Placental epithelial cell (primary cell): ENCODE results near the gene RAB5IF. TPM values are rescaled to one million over a fixed set of nuclear protein-coding genes. Genes with fewer than 3 reads are reported as not detected.

Experiments used
- small RNA-seq: library from RNA; depleted of rRNA; stranded (forward); fragments of <200 nt; gene quantifications from one replicate; pipeline ENCODE3, GENCODE V24; 2012
- total RNA-seq: library from RNA; depleted of rRNA; stranded (reverse); fragments of >200 nt; gene quantifications from 2 replicates; pipeline ENCODE4 v1.2.3, GENCODE V29; 2012

RAB5IF gene, protein sequence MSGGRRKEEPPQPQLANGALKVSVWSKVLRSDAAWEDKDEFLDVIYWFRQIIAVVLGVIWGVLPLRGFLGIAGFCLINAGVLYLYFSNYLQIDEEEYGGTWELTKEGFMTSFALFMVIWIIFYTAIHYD
- total RNA-seq = 29.8 and 71.0 TPM in 2 replicates

DNA sequence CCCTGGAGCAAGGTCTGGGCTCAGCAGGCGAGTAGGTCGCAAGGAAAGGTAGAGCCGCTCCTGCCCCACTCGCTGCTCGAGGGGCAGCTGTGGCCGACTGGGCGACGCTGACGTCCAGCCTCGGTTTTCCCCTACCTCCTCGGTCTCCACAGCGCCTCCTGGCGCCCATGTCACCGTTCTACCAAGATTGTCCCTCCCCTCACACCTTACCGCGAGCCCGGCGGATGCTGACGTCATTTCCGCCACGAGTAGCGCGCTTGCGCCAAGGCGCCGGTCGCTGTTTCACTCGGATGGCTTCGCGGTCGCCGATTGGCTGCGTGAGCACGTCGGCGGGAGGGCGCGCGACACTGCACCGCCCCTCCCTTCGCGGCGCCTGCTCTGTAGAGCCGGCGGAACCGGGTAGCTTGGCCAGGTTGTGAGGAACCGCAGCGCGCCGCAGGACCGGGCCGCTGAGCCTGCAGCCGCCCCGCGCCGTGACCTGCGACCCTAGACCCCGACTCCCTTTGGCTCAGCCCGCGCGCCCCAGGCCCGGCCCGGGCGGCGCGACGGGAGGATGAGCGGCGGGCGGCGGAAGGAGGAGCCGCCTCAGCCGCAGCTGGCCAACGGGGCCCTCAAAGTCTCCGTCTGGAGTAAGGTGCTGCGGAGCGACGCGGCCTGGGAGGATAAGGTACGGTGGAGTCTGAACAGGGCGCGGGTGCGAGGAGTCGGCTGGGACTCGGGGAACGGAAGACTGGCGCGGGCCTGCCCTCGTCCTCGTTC, at the start of gene RAB5IF:
RAB5IF (plus strand) TSS at position 381 of the 759 bp plus-strand sequence; CDS start at position 554, 173 bp downstream.

DNA sequence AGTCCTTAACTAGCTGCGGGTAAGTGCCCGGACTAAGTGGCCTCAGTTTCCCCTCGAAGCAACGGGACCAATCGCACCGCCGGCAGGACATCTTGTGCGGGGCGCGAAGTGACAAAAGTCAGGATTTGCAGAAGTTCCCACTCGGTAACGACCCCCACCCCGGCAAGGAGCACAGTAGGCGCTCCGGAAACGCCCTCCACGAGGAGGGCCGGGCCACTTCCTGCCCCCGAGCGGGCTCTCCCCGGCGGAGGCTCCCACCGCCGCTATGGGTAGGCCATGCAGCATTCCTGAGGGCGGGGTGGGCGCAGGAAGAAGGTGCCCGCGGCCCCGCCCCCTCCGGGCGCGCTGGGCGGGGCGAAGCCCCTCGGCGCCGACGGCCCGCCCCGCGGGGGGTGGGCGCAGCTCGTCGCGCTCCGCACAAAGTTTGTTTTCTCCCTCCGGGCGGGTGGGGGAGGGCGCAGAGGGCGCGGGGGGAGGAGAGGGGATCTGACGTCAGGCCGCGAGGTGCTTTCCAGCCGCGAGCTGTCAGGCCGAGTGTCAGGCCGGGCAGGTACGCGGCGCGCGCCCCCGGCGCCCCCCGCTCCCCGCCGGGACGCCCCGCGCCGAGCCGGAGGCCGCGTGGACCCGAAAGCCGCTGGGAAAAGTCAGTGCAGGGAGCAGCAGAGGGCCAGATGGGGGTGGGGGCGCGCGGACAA, 32.3 kb upstream of the RAB5IF start, which contains the start of gene TGIF2:
TGIF2 (plus strand) TSS at position 495 of the 695 bp plus-strand sequence. CDS start 5,178 bp downstream, outside the sequence.

DNA sequence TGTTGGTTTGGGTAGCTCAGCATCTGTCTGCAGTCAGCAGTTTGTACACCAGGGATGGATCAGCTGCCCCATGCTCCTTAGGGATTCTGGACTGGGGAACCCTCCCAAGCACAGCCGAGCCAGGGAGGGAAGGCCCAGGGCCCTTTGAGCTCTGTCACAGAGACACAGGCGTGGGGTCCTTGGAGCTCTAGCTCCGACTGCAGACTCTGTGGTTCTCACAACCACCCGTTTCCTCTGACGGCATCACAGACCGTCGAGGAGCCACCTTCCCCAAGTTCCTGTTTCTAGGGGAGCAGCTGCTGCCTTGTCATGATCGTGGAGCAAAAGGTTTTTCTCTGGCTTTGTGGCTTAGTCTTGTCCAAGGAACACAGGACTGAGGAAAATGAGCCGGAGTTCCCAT, 40.4 kb downstream of the RAB5IF start, which contains the start of gene SLA2:
SLA2 (minus strand) TSS at position 199 of the 400 bp plus-strand sequence. CDS start 4,861 bp downstream, outside the sequence.

Small RNA genes lying within 50 kb of the gene (small RNA-seq; reads per million reads assigned to genes)
- not detected for gene RF00017

Other genes starting within 250 kb of the RAB5IF start
- gene MYL9, start 64.3 kb upstream of the RAB5IF start, total RNA-seq = 2.7 and 13.9 TPM in 2 replicates
- 8.7 and 12.6 TPM in 2 replicates for gene TGIF2, start 32.2 kb upstream of the RAB5IF start, total RNA-seq
- gene SLA2, start 40.4 kb downstream of the RAB5IF start, total RNA-seq = not detected in 2 replicates
- 27.5 and 47.1 TPM in 2 replicates for gene NDRG3, start 140.3 kb downstream of the RAB5IF start, total RNA-seq
- gene DSN1, start 168.0 kb downstream of the RAB5IF start, total RNA-seq = 11.0 and 11.7 TPM in 2 replicates